AML-193 (cell line): ENCODE measurements around the gene ADK.
"Not testable (repeated sequence)": the region's sequence is repeated elsewhere in the genome, so short reads cannot be mapped to it uniquely, and the experiment has no call there.

Experiments used
- DNase-seq, 2 experiments: peaks; one replicate each; lab custom pipeline; 2025; lab: John Stamatoyannopoulos, UW

The ADK gene

DNA sequence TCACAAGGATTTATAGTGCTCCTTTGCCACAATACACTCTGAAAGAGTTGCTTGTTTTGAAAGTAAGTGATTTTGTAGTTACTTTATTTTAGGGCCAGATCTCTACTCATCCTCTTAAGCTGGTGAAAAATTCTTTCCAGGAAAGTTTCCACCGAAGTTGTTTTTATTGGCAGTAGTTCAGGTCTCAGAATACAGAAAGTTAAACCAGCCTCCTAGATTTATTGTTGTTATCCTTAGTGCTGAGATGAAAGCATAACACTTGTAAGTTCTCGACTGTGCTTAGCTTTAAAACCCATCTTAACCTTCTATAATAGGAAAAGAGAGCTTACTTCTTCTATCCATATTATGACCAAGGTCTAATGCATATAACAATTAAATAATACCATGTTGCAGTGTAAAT is 5.9 kb upstream of the ADK start:
- no peak for DNase-seq

DNA sequence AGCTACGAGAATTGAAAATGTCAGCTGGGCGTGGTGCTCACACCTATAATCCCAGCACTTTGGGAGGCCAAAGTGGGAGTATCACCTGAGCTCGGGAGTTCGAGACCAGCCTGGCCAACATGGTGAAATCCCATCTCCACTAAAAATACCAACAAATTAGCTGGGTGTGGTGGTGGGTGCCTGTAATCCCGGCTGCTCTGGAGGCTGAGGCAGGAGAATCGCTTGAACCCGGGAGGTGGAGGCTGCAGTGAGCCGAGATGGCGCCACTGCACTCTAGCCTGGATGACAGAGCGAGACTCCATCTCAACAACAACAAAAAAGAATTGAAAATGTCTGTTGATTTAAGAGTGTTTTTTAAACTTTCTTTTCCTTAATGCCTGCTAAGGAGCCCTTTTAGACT is 4.0 kb upstream of the ADK start:
- not testable (repeated sequence) for DNase-seq

DNA sequence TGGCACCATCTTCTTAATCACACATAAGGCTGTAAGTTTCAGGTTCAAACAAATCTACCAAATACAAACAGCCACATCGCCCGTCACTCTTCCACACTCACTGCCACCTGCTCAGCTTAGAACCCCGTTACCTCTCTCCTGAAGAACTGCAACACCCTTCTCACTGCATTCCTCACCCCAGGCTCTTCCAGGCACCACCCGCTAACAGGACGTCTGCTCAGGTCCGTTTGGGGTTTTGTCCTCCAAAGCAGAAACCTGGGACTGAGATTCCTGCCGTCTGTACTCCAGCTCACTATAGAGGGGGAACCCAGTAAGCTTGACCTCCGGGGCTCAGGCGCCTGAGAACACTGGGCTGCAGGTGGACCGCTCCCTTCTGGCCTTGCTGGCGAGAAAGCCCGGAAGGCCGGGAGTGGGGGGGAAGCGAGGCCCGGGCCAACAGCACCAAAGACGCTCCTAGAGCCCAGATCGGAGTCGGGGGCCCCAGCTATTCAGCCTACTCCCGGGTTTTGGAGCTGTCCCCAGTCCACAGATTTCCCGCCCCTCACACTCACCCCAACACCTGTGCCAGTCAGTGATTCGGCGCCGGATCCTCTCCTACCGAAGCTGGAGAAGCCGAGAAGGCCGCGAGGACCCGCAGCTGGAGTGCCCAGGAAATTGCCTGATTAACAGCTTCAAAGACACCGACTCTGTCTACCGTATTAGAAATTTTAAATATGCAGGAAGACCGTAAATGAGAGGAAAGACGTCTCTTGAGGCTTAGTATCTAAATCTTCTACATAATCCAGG is 624 bp upstream of the ADK start, which contains the start of gene AP3M1:
Gene AP3M1 (minus strand): TSS at position 625 of the 786 bp plus-strand sequence. CDS start 12,449 bp downstream, outside the sequence.
- DNase-seq = no peak

DNA sequence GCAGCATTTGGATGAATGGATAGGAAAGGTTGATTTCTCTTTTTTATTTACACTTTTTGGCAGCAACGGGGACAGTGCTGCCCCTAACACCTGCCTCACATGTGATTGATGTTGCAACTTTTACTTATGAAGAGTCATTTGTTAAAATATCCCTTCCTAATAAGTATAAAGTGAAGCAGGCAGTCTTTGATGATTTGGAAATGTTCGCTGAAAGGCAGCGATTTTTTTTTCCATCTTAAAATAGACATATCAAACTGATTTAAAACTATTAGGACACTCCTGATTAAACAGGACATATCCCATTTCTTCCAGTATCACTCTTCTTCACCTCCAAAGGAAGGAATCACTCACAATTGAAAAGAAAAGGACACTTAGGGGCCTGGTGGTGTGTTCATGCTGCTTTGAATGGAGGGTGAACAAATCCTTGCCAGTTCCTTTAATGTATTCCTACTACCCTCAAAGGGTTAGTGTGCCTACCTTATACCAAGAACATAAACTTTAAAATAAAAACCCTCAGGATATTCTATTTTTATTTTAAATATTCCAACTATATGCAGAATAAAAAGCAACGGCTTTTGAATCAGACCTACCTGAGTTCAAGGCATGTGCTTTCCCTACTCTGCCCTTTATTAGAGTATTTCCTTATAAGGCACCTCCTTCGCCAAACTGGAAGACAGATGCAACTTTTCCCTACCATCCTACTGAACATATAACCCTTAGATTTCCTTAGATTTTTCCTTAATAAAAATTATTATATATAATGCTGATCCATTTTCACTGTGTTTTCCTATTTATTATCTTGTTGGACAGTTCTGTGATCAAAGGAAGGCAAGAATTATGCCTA is 1.1 kb downstream of the ADK start:
- DNase-seq = no peak

DNA sequence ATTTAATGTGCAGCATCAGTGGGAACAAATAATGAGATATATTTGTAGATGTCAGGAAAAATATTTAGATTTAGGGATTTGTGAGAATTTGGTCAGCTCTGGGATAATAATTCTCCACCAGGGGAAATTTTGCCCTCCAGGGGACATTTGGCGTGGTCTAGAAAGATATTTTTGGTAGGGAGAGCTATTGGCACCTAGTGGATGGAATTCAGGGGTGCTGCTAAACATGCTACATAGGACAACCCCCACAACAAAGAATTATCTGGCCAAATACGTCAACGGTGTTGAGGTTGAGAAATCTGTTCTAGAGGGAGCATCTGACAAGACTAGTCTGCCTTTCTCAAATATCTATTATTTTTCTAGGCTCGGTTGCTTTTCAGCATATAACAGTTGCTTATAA is 2.1 kb downstream of the ADK start:
- DNase-seq = no peak

DNA sequence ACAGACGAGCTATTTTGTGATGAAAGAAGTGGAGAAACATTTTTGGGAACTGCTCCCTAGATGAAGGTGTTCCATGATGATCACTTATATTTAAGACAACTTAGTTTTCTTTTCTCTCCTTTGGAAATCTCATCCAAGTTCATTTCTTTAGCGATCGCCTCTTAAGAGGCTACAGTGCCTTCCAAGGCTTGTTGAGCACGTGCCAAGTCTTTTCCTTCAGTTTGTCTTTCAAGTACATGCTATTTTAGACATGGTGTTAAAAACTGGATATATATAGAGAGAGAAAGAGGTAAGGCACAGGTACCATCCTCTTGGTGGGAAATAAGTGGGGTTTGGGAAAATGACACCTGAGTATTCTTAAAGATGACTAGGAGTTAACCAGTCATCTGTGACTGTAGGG is 2.7 kb downstream of the ADK start:
- no peak for DNase-seq

DNA sequence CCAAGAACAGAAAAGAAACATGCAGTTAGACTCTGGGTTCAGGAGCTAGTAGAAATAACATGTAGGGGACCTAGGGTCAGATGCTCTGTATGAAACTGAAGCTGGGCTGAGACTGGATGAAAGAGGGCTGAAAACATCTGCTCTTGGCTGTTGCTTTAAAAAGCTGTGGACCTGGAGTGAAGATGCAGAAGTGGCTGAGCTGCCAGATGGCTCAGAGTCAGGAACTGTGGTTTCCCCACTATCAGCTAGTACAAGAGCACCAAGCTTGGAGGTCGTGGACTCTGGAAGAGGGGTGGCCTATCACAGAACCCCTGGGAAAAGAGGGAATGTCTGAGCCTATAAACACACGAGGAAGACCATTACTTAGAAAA is 5.9 kb downstream of the ADK start:
- no peak for DNase-seq

DNA sequence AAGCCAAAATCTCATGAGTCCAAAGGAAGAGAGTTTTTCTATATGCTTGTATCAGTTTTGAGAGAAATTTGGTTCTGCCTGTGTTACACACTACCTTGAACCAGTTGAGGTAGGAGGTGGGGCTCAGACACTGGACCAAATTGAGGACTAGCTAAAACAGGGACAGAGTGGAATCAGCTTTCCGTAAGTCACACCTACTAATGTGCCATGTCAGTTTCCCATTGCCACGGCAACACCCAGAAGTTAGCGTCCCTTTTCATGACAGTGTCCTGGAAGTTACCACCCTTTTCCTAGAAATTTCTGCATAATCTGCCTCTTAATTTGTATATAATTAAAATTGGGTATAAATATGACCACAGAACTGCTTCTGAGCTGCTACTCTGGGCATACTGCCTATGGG is 9.0 kb downstream of the ADK start:
- no peak for DNase-seq

DNA sequence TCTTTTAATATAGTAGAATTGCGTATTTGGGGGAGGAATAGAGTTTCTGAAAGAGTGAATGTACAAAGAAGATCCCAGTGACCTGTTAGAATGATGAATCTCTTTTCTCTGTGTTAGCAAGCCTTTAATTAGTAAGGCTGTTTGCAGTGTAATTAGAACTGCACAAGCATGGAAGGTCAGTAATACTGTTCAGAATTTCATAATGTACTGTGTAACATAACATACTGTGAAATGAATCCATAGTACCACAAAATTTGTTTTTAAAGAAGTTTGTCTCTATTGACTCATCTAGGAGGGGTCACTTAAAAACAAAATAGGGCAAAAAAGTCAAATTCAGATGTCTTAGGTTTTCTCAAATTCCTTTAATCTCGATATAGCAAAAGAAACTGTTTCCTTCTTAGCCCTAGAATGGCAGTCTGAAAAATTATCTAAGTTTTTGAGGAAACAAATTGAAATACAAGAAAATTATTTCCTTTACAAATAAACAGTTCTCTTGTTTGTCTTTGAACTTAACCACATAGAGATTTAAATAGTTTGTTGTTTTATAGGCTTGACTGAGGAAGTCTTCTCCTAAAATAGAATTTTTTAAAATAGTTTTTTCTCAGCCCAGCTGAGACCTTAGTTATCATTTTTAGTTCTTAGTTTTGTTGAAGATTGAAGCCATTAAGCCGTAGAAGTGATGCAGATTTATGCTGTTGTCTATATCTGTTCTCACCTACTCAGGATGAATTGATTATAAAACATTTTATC is 12.5 kb downstream of the ADK start:
- no peak for DNase-seq

DNA sequence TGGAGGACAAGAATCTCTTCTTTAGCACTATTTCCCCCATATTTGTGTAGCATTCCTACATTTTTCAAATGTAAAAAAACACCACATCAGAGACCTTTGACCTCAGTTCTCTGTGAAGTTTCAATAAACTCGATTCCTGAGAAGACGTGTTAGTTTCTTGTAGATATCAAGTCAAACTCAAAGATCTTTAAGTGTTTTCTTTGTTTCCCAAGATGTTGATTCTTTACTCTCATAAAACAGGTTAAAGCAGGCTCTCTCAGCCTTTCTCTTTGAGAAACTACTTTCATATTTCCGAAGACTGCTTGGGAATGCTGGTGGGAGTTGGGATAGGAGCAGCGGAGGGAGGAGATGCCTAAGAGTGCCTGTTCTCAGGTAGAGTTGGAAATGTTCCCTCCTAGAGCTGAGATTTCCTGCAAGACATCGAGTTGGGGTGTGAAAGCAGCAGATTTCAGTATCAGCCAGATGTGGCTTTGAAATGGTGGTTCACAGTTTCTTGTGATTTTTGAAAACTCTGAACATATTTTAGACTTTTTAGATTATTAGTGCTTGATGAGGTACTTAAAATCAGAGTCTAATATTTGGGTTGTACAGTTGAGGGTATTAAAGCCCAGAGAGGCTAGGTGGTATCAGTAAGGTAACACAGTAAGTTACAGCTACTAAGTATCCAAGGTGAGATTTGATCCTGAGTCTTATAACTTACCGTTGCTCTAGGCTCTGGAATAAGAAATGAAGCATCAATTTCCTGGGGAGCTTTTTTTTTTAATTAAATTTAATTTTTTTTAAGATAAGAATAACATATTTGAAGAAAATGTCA is 13.9 kb downstream of the ADK start:
- DNase-seq = no peak

DNA sequence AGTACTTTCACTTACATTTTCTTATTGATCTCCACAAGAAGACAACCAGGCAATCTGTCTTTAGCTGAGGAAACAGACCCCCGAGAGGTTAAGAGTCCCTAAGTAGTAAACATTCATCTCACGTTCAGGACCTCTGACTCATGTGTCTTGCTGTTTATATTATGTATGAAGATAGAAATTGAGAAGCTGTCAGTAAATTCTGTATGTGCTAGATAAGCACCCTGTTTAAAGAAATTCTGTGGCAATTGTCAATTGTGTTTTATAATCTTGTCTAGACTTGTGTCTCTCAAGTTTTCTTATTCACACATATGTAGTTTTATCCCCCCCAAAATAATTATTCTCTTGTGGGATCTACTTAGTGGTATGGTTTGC is 14.5 kb downstream of the ADK start:
- DNase-seq = no peak

DNA sequence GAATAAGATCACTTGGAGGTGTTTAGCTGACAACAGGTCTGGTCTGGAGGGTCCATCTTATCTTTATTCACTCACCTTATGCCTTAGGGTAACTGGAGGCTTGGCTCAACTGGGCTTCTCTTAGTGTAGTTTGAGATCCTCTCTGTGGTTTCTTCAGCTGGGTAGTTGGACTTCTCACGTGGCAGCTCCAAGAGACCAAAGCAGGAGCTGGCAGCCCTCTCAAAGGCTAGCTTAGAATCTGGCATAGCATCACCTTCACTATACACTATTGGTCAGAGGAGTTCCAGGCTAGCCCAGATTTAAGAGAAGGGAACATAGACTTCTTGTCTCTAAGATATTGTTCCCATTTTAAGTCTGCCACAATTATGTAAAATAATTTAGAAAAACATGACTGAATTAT is 16.4 kb downstream of the ADK start:
- DNase-seq = no peak

DNA sequence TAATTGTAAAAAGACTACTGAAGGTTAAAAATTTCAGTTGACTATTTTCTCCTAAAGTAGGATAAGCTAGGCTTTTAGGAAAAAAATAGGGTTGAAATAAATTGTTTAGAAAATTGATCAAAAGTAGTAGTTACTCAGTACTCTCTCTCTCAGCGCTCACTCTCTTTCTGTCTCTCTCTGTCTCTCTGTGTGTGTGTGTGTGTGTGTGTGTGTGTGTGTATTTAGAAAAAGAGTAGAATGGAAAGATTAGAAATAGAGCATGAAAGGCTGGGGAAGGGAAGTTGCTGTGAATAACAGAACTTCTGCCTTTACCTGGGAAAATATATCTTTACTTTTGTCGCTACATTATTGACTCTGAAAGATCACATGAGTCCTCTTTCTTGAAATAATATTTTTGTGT is 20.6 kb downstream of the ADK start:
- no peak for DNase-seq

DNA sequence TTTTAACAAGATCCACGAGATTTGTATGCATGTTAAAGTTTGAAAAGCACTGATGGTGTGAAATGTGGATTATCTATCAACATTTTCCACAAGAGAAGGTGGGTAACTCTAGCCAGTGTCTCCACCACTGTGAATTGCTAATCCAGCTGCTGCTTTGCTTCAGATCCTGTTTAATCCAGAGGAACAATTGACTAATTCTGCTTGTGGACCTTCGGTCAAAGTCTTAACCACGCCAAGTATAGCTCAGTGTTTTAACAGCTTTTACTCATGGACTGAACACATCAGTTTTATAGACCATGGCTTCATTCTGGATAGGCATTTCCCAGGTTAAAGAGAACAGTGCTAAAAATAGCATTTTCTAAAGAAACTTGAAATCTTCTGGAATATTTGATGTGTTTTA is 23.5 kb downstream of the ADK start:
- no peak for DNase-seq

DNA sequence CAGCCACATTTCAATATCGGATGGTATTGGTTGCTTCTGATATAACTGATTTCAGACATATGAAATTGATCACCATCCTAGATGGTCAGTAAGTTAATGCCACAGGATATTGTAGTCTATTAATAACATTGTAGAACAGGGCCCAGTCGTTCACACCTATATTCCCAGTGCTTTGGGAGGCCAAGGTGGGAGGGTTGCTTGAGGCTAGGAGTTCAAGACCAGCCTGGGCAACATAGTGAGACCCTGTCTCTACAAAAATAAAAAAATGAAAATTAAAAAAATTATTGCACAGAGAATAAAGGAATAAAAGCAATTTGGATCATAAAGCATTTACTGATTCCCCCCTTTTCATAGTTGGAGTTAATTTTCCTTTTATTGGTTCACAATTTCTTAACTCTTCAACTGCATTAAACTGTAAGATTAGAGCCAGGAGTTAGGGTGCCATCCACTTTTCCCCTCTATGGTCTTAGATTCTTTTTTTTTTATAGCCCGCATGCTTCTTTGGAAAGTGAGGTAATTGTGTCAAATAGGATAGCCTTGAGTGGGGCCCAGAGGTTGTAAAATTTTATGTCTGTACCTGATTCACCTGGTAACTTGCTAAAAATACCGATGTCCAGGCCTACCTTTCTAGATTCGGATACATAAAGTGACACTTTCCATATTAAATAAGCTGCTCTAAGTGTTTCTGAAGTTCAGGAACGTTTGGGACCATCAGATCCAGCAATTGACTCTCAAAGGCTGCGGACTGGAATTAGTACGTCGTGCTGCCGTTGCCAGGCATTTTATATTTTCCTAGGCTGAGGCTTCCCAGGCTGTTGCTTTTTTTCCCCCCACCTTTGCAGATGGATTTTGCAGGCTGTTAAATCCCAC is 24.7 kb downstream of the ADK start:
- DNase-seq = no peak

DNA sequence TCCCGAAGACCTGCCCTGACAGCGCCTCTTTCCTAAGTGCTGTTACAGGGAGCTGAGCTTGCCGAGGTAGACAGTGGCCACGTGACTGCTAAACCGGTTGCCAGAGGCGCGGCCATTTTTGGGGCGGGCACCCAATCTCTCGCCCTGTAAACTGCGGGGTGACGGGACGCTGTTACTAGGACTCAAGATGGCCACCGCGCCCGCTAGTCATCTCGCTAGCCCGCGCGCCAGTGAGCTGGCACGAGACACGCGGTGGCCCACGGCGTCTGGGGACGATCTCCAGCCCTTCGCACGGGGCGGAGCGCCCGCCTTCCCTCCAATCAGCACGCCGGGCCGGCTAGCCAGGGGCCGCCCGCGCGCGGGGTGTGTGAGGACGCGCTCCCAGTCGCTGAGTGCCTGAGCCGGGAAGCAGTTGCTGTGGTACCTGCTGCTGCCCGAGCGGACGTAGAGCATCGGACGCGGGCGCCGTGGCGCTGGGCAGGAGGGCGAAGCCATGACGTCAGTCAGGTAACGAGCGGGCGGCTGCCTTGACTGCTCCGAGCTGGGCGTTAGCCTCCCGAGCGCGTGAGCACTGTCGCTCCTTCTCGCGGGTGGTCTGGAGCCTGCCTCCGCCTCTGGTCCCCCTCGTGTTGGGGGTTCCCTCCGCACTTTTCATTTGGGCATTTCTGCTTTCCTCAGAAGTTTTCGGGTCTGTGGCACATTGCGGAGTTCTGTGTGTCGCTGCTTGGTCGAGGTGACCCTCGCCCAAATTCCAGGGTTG is 25.5 kb downstream of the ADK start:
- DNase-seq = peak; percentile 95 to 97

DNA sequence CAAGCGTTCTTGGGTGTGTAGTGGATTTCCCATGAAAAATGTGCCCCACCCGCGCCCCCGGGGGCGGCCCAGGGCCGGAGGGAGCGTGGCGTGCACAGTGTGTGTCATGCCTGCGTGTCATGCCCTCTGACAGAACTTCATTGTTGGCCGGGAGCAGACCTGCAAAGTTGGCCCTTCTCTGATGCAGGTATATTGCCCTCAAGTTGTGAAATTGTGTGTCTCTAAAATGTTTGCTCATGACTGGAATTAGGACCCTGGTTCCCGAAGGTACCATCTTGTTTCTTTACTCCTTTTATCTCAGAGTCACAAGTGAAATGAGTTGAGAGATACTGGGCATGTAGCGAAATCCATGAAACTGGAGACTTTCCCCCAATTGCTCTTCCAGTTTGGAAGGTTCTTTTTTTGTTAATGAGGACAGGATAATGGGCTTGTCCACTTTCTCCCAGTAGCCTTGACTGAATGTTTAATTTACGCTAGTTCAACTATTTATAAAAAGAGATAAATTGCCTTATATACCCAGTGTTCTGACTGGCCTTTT is 26.2 kb downstream of the ADK start:
- DNase-seq = peak in 1 of 2 experiments; percentile 28

DNA sequence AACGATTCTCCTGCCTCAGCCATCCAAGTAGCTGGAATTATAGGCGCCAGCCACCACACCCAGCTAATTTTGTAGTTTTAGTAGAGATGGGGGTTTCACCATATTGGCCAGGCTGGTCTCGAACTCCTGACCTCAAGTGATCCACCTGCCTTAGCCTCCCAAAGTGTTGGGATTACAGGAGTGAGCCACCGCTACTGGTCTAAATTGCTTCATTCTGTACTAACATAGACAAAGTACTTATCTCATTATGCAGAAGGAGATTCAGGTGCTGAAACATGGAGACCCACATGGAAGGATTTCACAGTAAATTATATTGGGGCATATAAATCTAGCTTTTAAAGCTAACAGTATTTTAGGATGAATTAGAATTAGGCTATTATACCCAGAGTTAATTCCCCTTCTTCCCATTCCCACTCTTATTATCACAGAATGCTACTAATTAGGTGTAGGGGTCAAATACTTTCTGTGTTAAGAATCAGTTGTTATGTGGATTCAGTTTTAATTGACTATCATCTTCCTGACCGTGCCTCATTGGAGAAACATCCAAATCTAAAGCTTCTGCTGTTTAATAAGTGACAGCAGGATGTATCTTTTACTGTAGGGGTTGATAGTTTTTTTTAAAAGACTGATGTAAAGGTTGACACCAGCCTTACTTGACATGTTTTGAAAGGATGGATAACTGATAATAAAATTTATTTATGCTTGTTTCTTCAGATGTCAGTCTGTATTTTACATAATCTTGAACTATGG is 27.2 kb downstream of the ADK start:
- DNase-seq = no peak

DNA sequence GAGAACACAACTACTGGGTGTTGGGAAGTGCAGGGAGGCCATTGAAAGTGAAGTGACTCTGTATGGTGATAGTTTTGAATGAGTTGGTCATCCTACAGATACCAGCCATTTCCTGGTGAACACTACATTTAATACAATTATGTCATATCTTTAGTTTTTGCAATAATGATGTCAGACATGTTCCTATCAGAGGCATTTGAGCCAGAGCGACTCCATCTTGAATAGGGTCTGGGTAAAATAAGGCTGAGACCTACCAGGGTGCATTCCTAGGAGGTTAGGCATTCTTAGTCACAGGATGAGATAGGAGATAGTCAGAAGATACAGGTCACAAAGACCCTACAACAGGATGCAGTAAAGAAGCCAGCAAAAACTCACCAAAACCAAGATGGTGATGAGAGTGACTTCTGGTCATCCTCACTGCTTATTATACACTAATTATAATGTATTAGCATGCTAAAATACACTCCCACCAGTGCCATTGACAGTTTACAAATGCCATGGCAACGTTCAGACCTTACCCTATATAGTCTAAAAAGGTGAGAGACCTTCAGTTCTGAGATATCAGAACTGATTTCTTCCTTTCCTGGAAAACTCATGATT is 28.2 kb downstream of the ADK start:
- DNase-seq = no peak
